PFSK-1 (cell line): ENCODE data around the gene UCHL3.

Experiments used
- POLR2AphosphoS5 ChIP-seq: IDR thresholded peaks from 2 replicates; pipeline ENCODE4 v1.6.1; 2012; ENCODE audit warnings: low read depth, mild to moderate bottlenecking, control low read depth, low read length, moderate library complexity
- REST ChIP-seq, 2 experiments: IDR thresholded peaks; 2 replicates each; pipeline versions ENCODE4 v1.6.1 to v1.8.0; 2011 to 2012; ENCODE audit warnings: low read depth in 2 of 2, low read length in 2 of 2, control low read depth in 1 of 2, inconsistent platforms in 1 of 2, mild to moderate bottlenecking in 1 of 2, moderate library complexity in 1 of 2; ENCODE audit not compliant: insufficient read depth in 1 of 2
- SIN3A ChIP-seq: IDR thresholded peaks from 2 replicates; pipeline ENCODE4 v1.6.1; 2012; ENCODE audit warnings: mild to moderate bottlenecking, low read length, moderate library complexity, borderline replicate concordance; ENCODE audit not compliant: insufficient read depth
- TAF1 ChIP-seq: IDR thresholded peaks from 2 replicates; pipeline ENCODE4 v1.6.1; 2012; ENCODE audit warnings: low read length, control low read depth, borderline replicate concordance; ENCODE audit not compliant: insufficient read depth

- TF ChIP-seq POLR2AphosphoS5, result no peak
- TF ChIP-seq REST (IDR thresholded peaks at IDR 0.05; ENCODE audit: insufficient read depth in 1 of 2, low read depth in 2 of 2, low read length in 2 of 2), result no peak
- TF ChIP-seq TAF1, result no peak
- no peak for TF ChIP-seq SIN3A
Measured at GRCh38 chr13:75511051-75511625, 38.5 kb upstream of the UCHL3 start.
